IMR-90 (cell line): Measurements from ENCODE around the gene GATD1. TPM values are rescaled to one million over a fixed set of nuclear protein-coding genes. Genes with fewer than 3 reads are reported as not detected.

Experiments used
- ATAC-seq: fragments of 200-7000 bp; cut with Tn5 transposase; 2 replicates; pipeline ENCODE4 v1.9.1; 2020; ENCODE audit warnings: low read depth, mild to moderate bottlenecking, moderate library complexity
- BruUV-seq: library from RNA; stranded (reverse); fragments of 400-500 nt; replicated peaks from 2 replicates; lab custom pipeline; 2021; lab: Mats Ljungman, UMichigan
- CTCF ChIA-PET: fragments of 300-600 bp; formaldehyde crosslinking; extraction: SDS; loops from one replicate; lab custom pipeline; 2021; ENCODE audit warnings: antibody characterized with exemption; lab: Yijun Ruan, JAX
- POLR2A ChIA-PET: fragments of 300-600 bp; sonication (Branson Sonifier 250); formaldehyde crosslinking; loops from one replicate; lab custom pipeline; 2022; ENCODE audit warnings: antibody characterized with exemption; ENCODE audit not compliant: unreplicated experiment; lab: Charles Lee
- DNase-seq: peaks from one replicate; pipeline ENCODE4 v3.0.0; 2013
- H2AFZ ChIP-seq: replicated peaks from 2 replicates; pipeline ENCODE3; 2013; ENCODE audit warnings: low read length, mild to moderate bottlenecking; ENCODE audit not compliant: poor library complexity
- H2AK5ac ChIP-seq: 2 replicates; pipeline ENCODE4 v1.6.1; 2013; ENCODE audit warnings: low read depth, low read length, inconsistent platforms
- H2AK9ac ChIP-seq: replicated peaks from 2 replicates; pipeline ENCODE3; 2013; ENCODE audit warnings: mild to moderate bottlenecking, low read depth, low read length, moderate library complexity; ENCODE audit not compliant: poor library complexity
- H2BK120ac ChIP-seq: 2 replicates; pipeline ENCODE4 v1.6.1; 2013; ENCODE audit warnings: low read depth, low read length, inconsistent platforms
- H2BK15ac ChIP-seq: 3 replicates; pipeline ENCODE4 v1.6.1; 2013; ENCODE audit warnings: low read depth, low read length, inconsistent platforms
- H2BK20ac ChIP-seq: 2 replicates; pipeline ENCODE4 v1.6.1; 2013; ENCODE audit warnings: low read depth, mild to moderate bottlenecking, inconsistent platforms, low read length, moderate library complexity
- H2BK5ac ChIP-seq: 2 replicates; pipeline ENCODE4 v1.6.1; 2013; ENCODE audit warnings: mild to moderate bottlenecking, low read depth, low read length, inconsistent platforms; ENCODE audit not compliant: poor library complexity, severe bottlenecking
- H3K14ac ChIP-seq: replicated peaks from 2 replicates; pipeline ENCODE4 v1.6.1; 2013; ENCODE audit warnings: low read depth, low read length, inconsistent platforms
- H3K18ac ChIP-seq: 2 replicates; pipeline ENCODE4 v1.6.1; 2013; ENCODE audit warnings: low read depth, low read length, control low read depth
- H3K23ac ChIP-seq: 2 replicates; pipeline ENCODE4 v1.6.1; 2013; ENCODE audit warnings: low read depth, low read length, inconsistent platforms
- H3K27ac ChIP-seq: 2 replicates; pipeline ENCODE4 v1.5.1; 2013; ENCODE audit warnings: mild to moderate bottlenecking, control low read depth, low read length; ENCODE audit not compliant: insufficient read depth
- H3K27me3 ChIP-seq: 2 replicates; pipeline ENCODE4 v1.6.1; 2013; ENCODE audit warnings: low read length; ENCODE audit not compliant: control insufficient read depth, insufficient read depth
- H3K36me3 ChIP-seq: 2 replicates; pipeline ENCODE4 v1.6.1; 2013; ENCODE audit warnings: low read length, mixed read lengths; ENCODE audit not compliant: control insufficient read depth, insufficient read depth
- H3K4ac ChIP-seq: 2 replicates; pipeline ENCODE4 v1.6.1; 2013; ENCODE audit warnings: low read depth, low read length, inconsistent platforms
- H3K4me1 ChIP-seq: 2 replicates; pipeline ENCODE4 v1.6.1; 2013; ENCODE audit warnings: low read length, mixed read lengths; ENCODE audit not compliant: control insufficient read depth, insufficient read depth
- H3K4me2 ChIP-seq: 2 replicates; pipeline ENCODE4 v1.6.1; 2013; ENCODE audit warnings: low read depth, mild to moderate bottlenecking, control low read depth, low read length, moderate library complexity
- H3K4me3 ChIP-seq: 2 replicates; pipeline ENCODE4 v1.5.1; 2013; ENCODE audit warnings: low read depth, mild to moderate bottlenecking, control low read depth, low read length, moderate library complexity; ENCODE audit not compliant: insufficient read depth
- H3K56ac ChIP-seq: 2 replicates; pipeline ENCODE4 v1.6.1; 2013; ENCODE audit warnings: low read length, inconsistent platforms; ENCODE audit not compliant: insufficient read depth; ENCODE audit errors: extremely low read depth
- H3K79me1 ChIP-seq, 2 experiments: 2 replicates each; pipeline ENCODE4 v1.6.1; 2013; ENCODE audit warnings: low read length in 2 of 2, inconsistent platforms in 1 of 2, low read depth in 1 of 2
- H3K9ac ChIP-seq: 2 replicates; pipeline ENCODE4 v1.6.1; 2013; ENCODE audit warnings: low read depth, low read length, control low read depth
- H3K9me1 ChIP-seq: 2 replicates; pipeline ENCODE4 v1.6.1; 2013; ENCODE audit warnings: low read length, inconsistent platforms; ENCODE audit not compliant: insufficient read depth
- H3K9me3 ChIP-seq: 2 replicates; pipeline ENCODE4 v1.6.1; 2013; ENCODE audit warnings: low read length; ENCODE audit not compliant: control insufficient read depth, insufficient read depth
- H4K20me1 ChIP-seq: 2 replicates; pipeline ENCODE4 v1.6.1; 2013; ENCODE audit warnings: low read length, inconsistent platforms; ENCODE audit not compliant: insufficient read depth
- H4K5ac ChIP-seq: 2 replicates; pipeline ENCODE4 v1.6.1; 2013; ENCODE audit warnings: mild to moderate bottlenecking, low read depth, low read length, control low read depth
- H4K8ac ChIP-seq, 2 experiments: 2 replicates each; pipeline ENCODE4 v1.6.1; 2013; ENCODE audit warnings: low read depth in 2 of 2, low read length in 2 of 2, control low read depth in 1 of 2, inconsistent platforms in 1 of 2
- H4K91ac ChIP-seq: 2 replicates; pipeline ENCODE4 v1.6.1; 2013; ENCODE audit warnings: low read depth, low read length, inconsistent platforms; ENCODE audit not compliant: insufficient read depth
- BHLHE40 ChIP-seq: fragments of 150-350 bp; IDR thresholded peaks from 2 replicates; pipeline ENCODE4 v1.6.1; 2016; ENCODE audit warnings: mild to moderate bottlenecking, low read depth, low read length
- CEBPB ChIP-seq: IDR thresholded peaks from 2 replicates; pipeline ENCODE4 v1.6.1; 2012; ENCODE audit warnings: low read depth, low read length, improper control_type of control experiment
- CHD1 ChIP-seq: IDR thresholded peaks from 2 replicates; pipeline ENCODE4 v1.6.1; 2012; ENCODE audit warnings: low read depth, low read length, improper control_type of control experiment
- CTCF ChIP-seq: conservative IDR thresholded peaks from 2 replicates; pipeline ENCODE4 v1.5.1; 2012; ENCODE audit warnings: mild to moderate bottlenecking, low read depth, low read length, improper control_type of control experiment
- ELK1 ChIP-seq: fragments of 150-350 bp; IDR thresholded peaks from 2 replicates; pipeline ENCODE4 v1.6.1; 2016; ENCODE audit warnings: low read depth, mild to moderate bottlenecking, low read length, moderate library complexity, borderline replicate concordance
- FOS ChIP-seq: fragments of 150-350 bp; IDR thresholded peaks from 2 replicates; pipeline ENCODE4 v1.6.1; 2016; ENCODE audit warnings: low read depth, low read length
- MAZ ChIP-seq: IDR thresholded peaks from 2 replicates; pipeline ENCODE4 v1.6.1; 2012; ENCODE audit warnings: low read depth, mild to moderate bottlenecking, low read length, improper control_type of control experiment, moderate library complexity, borderline replicate concordance
- MXI1 ChIP-seq: IDR thresholded peaks from 2 replicates; pipeline ENCODE4 v1.6.1; 2012; ENCODE audit warnings: low read depth, mild to moderate bottlenecking, low read length, moderate library complexity, borderline replicate concordance
- NFE2L2 ChIP-seq: fragments of 150-350 bp; IDR thresholded peaks from 2 replicates; pipeline ENCODE4 v1.6.1; 2016; ENCODE audit warnings: low read depth, mild to moderate bottlenecking, low read length
- POLR2A ChIP-seq: IDR thresholded peaks from 2 replicates; pipeline ENCODE4 v1.6.1; 2012; ENCODE audit warnings: mild to moderate bottlenecking, low read depth, low read length
- RAD21 ChIP-seq: IDR thresholded peaks from 2 replicates; pipeline ENCODE4 v1.6.1; 2012; ENCODE audit warnings: low read length, improper control_type of control experiment
- RCOR1 ChIP-seq: IDR thresholded peaks from 2 replicates; pipeline ENCODE4 v1.6.1; 2012; ENCODE audit warnings: mild to moderate bottlenecking, low read length, improper control_type of control experiment; ENCODE audit not compliant: insufficient replicate concordance
- RFX5 ChIP-seq: IDR thresholded peaks from 2 replicates; pipeline ENCODE4 v1.8.0; 2012; ENCODE audit warnings: low read depth, mild to moderate bottlenecking, low read length, moderate library complexity
- SMC3 ChIP-seq: fragments of 150-350 bp; IDR thresholded peaks from 2 replicates; pipeline ENCODE4 v1.6.1; 2016; ENCODE audit warnings: low read depth, mild to moderate bottlenecking, antibody characterized with exemption, low read length, moderate library complexity
- USF2 ChIP-seq: fragments of 150-350 bp; IDR thresholded peaks from 2 replicates; pipeline ENCODE4 v1.6.1; 2017; ENCODE audit warnings: mild to moderate bottlenecking, antibody characterized with exemption, low read length, low read depth
- WGBS, 2 experiments: methylation state at CpG; one replicate each; pipeline versions ENCODE4 v1.1.5 to v1.1.7; 2013; ENCODE audit warnings: missing lambda C conversion rate in 2 of 2; ENCODE audit not compliant: insufficient read length in 1 of 2; ENCODE audit errors: extremely low coverage in 2 of 2; 5-methylcytosine and 5-hydroxymethylcytosine counted together
- dilution Hi-C: fragments of 300-500 bp; cut with HindIII; formaldehyde crosslinking; loops from one replicate; pipeline ENCODE4 v1.14.3; 2018; ENCODE audit warnings: low sequenced_read_pairs; ENCODE audit not compliant: unreplicated experiment
- in situ Hi-C: fragments of 300-500 bp; cut with MboI; formaldehyde crosslinking; loops from 3 replicates; pipeline ENCODE4 v1.14.3; 2019; ENCODE audit warnings: low sequenced_read_pairs, inconsistent platforms, mixed read lengths
- intact Hi-C: fragments of 100-400 bp; cut with micrococcal nuclease; formaldehyde crosslinking; loops from 2 replicates; pipeline ENCODE4 v1.10.0; 2022
- polyA plus RNA-seq, 3 experiments: library from polyadenylated mRNA; depleted of rRNA; stranded (reverse); fragments of >200 nt; gene quantifications; 2 replicates each; pipeline ENCODE4 v1.2.3, GENCODE V29; 2012; ENCODE audit warnings: low replicate concordance in 1 of 3
- total RNA-seq: library from RNA; depleted of rRNA; stranded (reverse); fragments of >200 nt; gene quantifications from 2 replicates; pipeline ENCODE4 v1.2.3, GENCODE V29; 2012

Gene GATD1
- total and polyA plus RNA-seq, 2 of the 4 experiments (the other 2 are of a cell fraction), result 3.0 to 52.5 TPM

GRCh38 chr11:800473-800872 is 23.2 kb upstream of the GATD1 start:
- peaks cover 26% of the 10 kb centered on the region for H3K36me3 ChIP-seq
- WGBS, 2 experiments, result 95% methylated on average over 12 of the region's 30 CpGs; no CpG with 5 or more reads in 1 of the 2 experiments
- BruUV-seq, result no TSS peak

More at GRCh38 chr11:800473-800872, 23.2 kb upstream of the GATD1 start:
- no peak overlapping the region for H3K23ac ChIP-seq
- H2BK15ac ChIP-seq, result no peak overlapping the region
- H3K27ac ChIP-seq, result no peak overlapping the region
- H4K91ac ChIP-seq, result no peak overlapping the region
- peaks cover 18% of the 10 kb centered on the region for H4K20me1 ChIP-seq
- dilution Hi-C loops (no loop called here), intact Hi-C loops (no loop called here), in situ Hi-C loops (no loop called here)
- no peak overlapping the region for H3K56ac ChIP-seq
- no peak overlapping the region for H3K9ac ChIP-seq
- no peak overlapping the region for H2AK5ac ChIP-seq
- H3K9me3 ChIP-seq, result no peaks in the 10 kb centered on the region
- ATAC-seq (no peak), DNase-seq (no peak)
- H3K79me1 ChIP-seq, result peaks cover 2 to 37% of the 10 kb centered on the region in 2 experiments; a peak in 3 of 4 replicates
- H2AFZ ChIP-seq, result peak overlapping the region; percentile 21
- H4K5ac ChIP-seq, result no peak overlapping the region
- H3K18ac ChIP-seq, result no peak overlapping the region
- H2AK9ac ChIP-seq, result no peak overlapping the region
- peaks cover 3% of the 10 kb centered on the region; the same call in 1 of the 2 replicates for H3K9me1 ChIP-seq
- no peaks in the 10 kb centered on the region for H3K27me3 ChIP-seq
- no peak overlapping the region for H3K4ac ChIP-seq
- no peak overlapping the region for H3K14ac ChIP-seq
- no peak overlapping the region for H3K4me2 ChIP-seq
- no peak overlapping the region for H4K8ac ChIP-seq
- CTCF ChIA-PET, result no interaction called here
- TF ChIP-seq POLR2A (no peak), CTCF (no peak), NFE2L2 (no peak), MXI1 (no peak), SMC3 (no peak), MAZ (no peak), ELK1 (no peak), USF2 (no peak), CHD1 (no peak), RCOR1 (no peak), BHLHE40 (no peak), FOS (no peak), CEBPB (no peak), RAD21 (no peak), RFX5 (no peak)
- no peak overlapping the region for H2BK120ac ChIP-seq
- H2BK5ac ChIP-seq, result no peak overlapping the region
- no peak overlapping the region for H2BK20ac ChIP-seq
- POLR2A ChIA-PET, result no interaction called here
- H3K4me1 ChIP-seq, result peaks cover 25% of the 10 kb centered on the region
- no peak overlapping the region for H3K4me3 ChIP-seq
